ENCODE data around the gene CDK11A. TPM values are rescaled to one million over a fixed set of nuclear protein-coding genes. Genes with fewer than 3 reads are reported as not detected.
"Not testable (repeated sequence)": the region's sequence is repeated elsewhere in the genome, so short reads cannot be mapped to it uniquely, and the experiment has no call there.

The CDK11A gene
- 14.2 and 14.9 TPM in 2 replicates for total RNA-seq

DNA sequence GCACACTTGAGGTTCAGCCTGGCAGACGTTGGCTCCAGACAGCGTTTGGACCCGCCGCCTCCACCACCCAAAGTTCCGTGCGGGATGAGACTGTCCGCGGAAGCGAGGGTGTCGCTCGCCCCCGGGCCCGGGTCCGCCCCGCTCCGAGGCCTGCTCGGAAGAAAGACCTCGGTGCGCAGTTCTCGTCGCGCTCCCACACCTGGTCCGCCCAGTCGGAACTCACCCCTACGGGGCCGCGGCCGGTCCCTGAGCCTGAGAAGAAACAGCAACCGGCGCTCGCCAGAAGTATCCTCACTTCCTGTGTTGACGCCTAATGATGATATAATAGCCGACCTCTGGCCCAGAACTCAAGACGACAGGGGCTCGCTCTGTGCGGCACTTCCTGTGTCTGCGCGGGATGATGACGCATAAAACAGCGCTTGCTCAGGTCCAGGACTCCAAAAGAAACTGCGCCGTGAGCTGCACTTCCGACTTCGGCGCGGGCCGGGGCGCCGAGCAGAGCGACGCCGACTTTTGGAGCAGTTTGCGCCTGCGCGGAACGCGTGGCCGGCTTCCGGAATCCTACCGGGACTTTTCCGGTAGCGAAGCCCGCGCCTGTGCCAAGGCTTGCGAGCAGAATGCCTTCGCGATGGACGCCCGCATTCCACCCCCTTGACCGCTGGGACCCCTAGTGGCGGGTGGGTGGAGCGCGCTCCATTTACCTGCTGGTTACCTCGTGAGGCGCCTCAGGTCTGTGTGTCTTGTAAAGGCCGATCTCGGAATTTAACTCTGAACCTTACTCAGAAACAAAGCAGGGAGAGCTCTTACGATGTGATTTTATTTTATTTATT is at the start of gene CDK11A:
TSS of gene CDK11A (minus strand) at position 323 of the 830 bp plus-strand sequence. CDS start 1,539 bp downstream, outside the sequence.
- not testable (repeated sequence) for H3K36me3 ChIP-seq (ENCODE audit: control insufficient read depth, insufficient read depth, low read length); H3K27me3 ChIP-seq (ENCODE audit: control insufficient read depth, insufficient read depth, low read length)
- peak within 1 kb of the TSS; percentile 70 for H3K4me3 ChIP-seq (ENCODE audit: low read depth, low read length)
- TF ChIP-seq CTCF (IDR thresholded peaks at IDR 0.05; ENCODE audit: insufficient read depth, low read length, poor library complexity, severe bottlenecking), result peak; percentile 1
- peak; percentile 100 for DNase-seq (ENCODE audit: low read depth)

DNA sequence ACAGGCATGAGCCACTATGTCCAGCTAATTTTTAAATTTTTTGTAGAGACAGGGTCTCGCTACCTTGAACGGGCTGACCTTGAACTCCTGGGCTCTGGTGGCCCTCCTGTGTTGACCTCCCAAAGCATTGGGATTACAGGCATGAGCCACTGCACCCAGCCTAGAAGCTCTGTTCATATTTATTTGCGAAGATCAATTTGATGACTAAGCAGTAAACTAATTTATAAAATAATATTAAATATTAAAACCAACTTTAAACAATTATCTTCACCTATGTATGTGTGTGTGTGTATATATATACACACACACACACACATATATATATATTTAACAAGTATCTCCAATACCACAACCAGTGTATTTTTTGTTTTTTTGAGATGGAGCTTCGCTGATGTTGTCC is 49.7 kb upstream of the CDK11A start:
- no peaks in the 10 kb centered on the region for H3K27me3 ChIP-seq (ENCODE audit: control insufficient read depth, insufficient read depth, low read length)
- DNase-seq (ENCODE audit: low read depth), result no peak
- H3K4me3 ChIP-seq (ENCODE audit: low read depth, low read length), result no peak overlapping the region
- H3K36me3 ChIP-seq (ENCODE audit: control insufficient read depth, insufficient read depth, low read length), result no peaks in the 10 kb centered on the region
- TF ChIP-seq CTCF (IDR thresholded peaks at IDR 0.05; ENCODE audit: insufficient read depth, low read length, poor library complexity, severe bottlenecking), result no peak

DNA sequence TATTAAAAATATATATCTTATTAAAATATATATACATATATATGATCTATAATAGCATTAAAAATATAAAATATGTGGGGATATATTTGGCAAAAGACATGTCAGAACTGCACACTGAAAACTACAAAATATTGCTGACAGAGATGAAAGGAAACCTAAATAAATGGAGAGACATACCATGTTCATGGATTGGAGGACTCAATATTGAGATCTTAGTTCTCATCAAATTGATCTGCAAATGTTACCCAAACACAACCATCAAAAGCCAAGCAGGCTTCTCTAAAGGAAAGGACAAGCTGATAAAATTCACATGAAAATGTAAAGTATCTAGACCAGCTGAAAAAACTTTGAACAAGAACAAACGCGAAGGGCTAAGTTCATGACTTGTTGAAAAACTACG is 46.9 kb upstream of the CDK11A start:
- H3K4me3 ChIP-seq (ENCODE audit: low read depth, low read length), result no peak overlapping the region
- H3K27me3 ChIP-seq (ENCODE audit: control insufficient read depth, insufficient read depth, low read length), result no peaks in the 10 kb centered on the region
- no peak for DNase-seq (ENCODE audit: low read depth)
- no peak for TF ChIP-seq CTCF (IDR thresholded peaks at IDR 0.05; ENCODE audit: insufficient read depth, low read length, poor library complexity, severe bottlenecking)
- no peaks in the 10 kb centered on the region for H3K36me3 ChIP-seq (ENCODE audit: control insufficient read depth, insufficient read depth, low read length)

GRCh38 chr1:1770102-1770501 is 45.9 kb upstream of the CDK11A start:
- Histone ChIP-seq H3K36me3 (ENCODE audit: control insufficient read depth, insufficient read depth, low read length) (no peaks in the 10 kb centered on the region), H3K27me3 (ENCODE audit: control insufficient read depth, insufficient read depth, low read length) (no peaks in the 10 kb centered on the region), H3K4me3 (ENCODE audit: low read depth, low read length) (no peak overlapping the region)
- TF ChIP-seq CTCF (IDR thresholded peaks at IDR 0.05; ENCODE audit: insufficient read depth, low read length, poor library complexity, severe bottlenecking), result no peak
- no peak for DNase-seq (ENCODE audit: low read depth)

DNA sequence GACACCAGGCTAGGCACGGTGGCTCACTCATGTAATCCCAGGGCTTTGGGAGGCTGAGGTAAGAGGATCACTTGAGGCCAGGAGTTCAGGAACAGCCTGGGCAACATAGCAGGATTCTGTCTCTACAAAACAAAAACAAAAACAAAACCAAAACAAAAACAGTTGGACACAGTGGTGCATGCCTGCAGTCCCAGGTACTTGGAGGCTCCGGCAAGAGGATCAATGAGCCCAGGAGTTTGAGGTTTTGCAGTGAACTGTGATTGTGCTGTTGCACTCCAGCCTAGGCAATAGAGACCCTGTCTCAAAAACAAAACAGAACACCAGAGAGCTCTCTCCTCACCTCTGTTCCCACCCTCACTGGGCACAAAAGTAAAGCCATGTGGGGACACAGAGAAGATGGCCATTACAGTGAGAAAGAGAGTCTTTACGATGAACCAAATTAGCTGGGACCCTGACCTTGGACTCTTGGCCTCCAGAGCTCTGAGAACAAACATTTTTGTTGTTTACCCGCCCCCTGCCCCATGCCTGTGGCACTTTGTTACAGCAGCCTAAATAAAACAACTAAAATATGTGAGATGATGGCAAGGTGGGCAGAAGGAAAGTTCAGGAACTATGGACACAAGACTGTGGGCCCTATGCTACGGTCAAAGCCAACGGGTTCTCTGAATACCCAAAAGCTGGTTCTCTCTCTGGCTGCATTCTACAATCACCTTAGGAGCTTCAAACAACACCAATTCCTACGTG is 44.3 kb upstream of the CDK11A start:
- DNase-seq (ENCODE audit: low read depth), result no peak
- Histone ChIP-seq H3K4me3 (ENCODE audit: low read depth, low read length) (no peak overlapping the region), H3K27me3 (ENCODE audit: control insufficient read depth, insufficient read depth, low read length) (no peaks in the 10 kb centered on the region), H3K36me3 (ENCODE audit: control insufficient read depth, insufficient read depth, low read length) (peaks cover 1% of the 10 kb centered on the region)
- TF ChIP-seq CTCF (IDR thresholded peaks at IDR 0.05; ENCODE audit: insufficient read depth, low read length, poor library complexity, severe bottlenecking), result no peak
